A549 (cell line): ENCODE results near the gene GFER. TPM values are rescaled to one million over a fixed set of nuclear protein-coding genes. Genes with fewer than 3 reads are reported as not detected.
"Not testable (repeated sequence)": the region's sequence is repeated elsewhere in the genome, so short reads cannot be mapped to it uniquely, and the experiment has no call there.

Experiments used
- ATAC-seq, 2 experiments: fragments of 200-7000 bp in 1 of 2; fragments of >200 bp in 1 of 2; cut with Nextera tagmentation in 1 of 2; cut with Tn5 transposase in 1 of 2; 3 replicates each; pipeline versions ENCODE4 v1.8.0 to v1.9.1; 2018 to 2020; ENCODE audit warnings: mild to moderate bottlenecking in 1 of 2, moderate library complexity in 1 of 2
- CTCF ChIA-PET: fragments of 300-600 bp; sonication (Branson Sonifier 250); formaldehyde crosslinking; extraction: SDS; loops from one replicate; lab custom pipeline; 2021; ENCODE audit warnings: antibody characterized with exemption, inconsistent platforms; lab: Yijun Ruan, JAX
- POLR2A ChIA-PET: fragments of 350-600 bp; formaldehyde crosslinking; extraction: SDS; loops from one replicate; lab custom pipeline; 2021; ENCODE audit warnings: antibody characterized with exemption, inconsistent platforms; lab: Yijun Ruan, JAX
- DNase-seq, 2 experiments: peaks; one replicate each; pipeline versions ENCODE4 v3.0.0 to v3.0.0-alpha.2; 2011 to 2016; ENCODE audit warnings: low read depth in 1 of 2, low spot score in 1 of 2
- FAIRE-seq: peaks from 2 replicates; lab custom pipeline; 2011; peaks lifted over from hg19 to GRCh38; lab: Jason Lieb, UNC
- H3K27ac ChIP-seq, 2 experiments: fragments of >200 bp; sonication (Bioruptor Twin); formaldehyde crosslinking; 3 replicates each; pipeline ENCODE4 v1.5.1; 2016 to 2017
- H3K4me1 ChIP-seq: fragments of >200 bp; sonication (Bioruptor Twin); formaldehyde crosslinking; 3 replicates; pipeline ENCODE4 v1.6.1; 2016
- H3K4me2 ChIP-seq: fragments of >200 bp; sonication (Bioruptor Twin); formaldehyde crosslinking; 3 replicates; pipeline ENCODE4 v1.6.1; 2016
- H3K4me3 ChIP-seq: fragments of >200 bp; sonication (Bioruptor Twin); formaldehyde crosslinking; 3 replicates; pipeline ENCODE4 v1.5.1; 2016
- H3K9me3 ChIP-seq: fragments of >200 bp; sonication (Bioruptor Twin); formaldehyde crosslinking; 3 replicates; pipeline ENCODE4 v1.6.1; 2016
- CBX2 ChIP-seq: fragments of 200-600 bp; sonication (generic); IDR thresholded peaks from 2 replicates; pipeline ENCODE4 v1.6.1; 2016; ENCODE audit warnings: low read depth, mild to moderate bottlenecking, borderline replicate concordance
- CEBPB ChIP-seq, 2 experiments: fragments of >200 bp in 1 of 2; sonication (Bioruptor Twin) in 1 of 2; formaldehyde crosslinking in 1 of 2; IDR thresholded peaks; 2 replicates each; pipeline ENCODE4 v1.6.1; 2012 to 2016
- CHD4 ChIP-seq: fragments of 200-600 bp; sonication (generic); IDR thresholded peaks from 2 replicates; pipeline ENCODE4 v1.6.1; 2016; ENCODE audit warnings: antibody characterized with exemption, mild to moderate bottlenecking, borderline replicate concordance
- ESRRA ChIP-seq: fragments of 150-350 bp; IDR thresholded peaks from 2 replicates; pipeline ENCODE4 v1.6.1; 2014; ENCODE audit warnings: mild to moderate bottlenecking, low read length, borderline replicate concordance
- FOSB ChIP-seq: fragments of 250-450 bp; sonication (Bioruptor Pico); IDR thresholded peaks from 2 replicates; pipeline ENCODE4 v1.5.0; 2020; ENCODE audit warnings: mild to moderate bottlenecking, moderate library complexity
- HOXB13 ChIP-seq: fragments of 250-450 bp; sonication (Bioruptor Pico); IDR thresholded peaks from 2 replicates; pipeline ENCODE4 v1.5.0; 2020; ENCODE audit warnings: low read depth, mild to moderate bottlenecking, moderate library complexity
- MAFK ChIP-seq: fragments of 450-650 bp; IDR thresholded peaks from 2 replicates; pipeline ENCODE4 v1.6.1; 2014; ENCODE audit not compliant: partially characterized antibody
- NPAS2 ChIP-seq: fragments of 250-450 bp; sonication (Bioruptor Pico); IDR thresholded peaks from 2 replicates; pipeline ENCODE4 v1.8.0; 2022; ENCODE audit warnings: mild to moderate bottlenecking, moderate library complexity, borderline replicate concordance
- NR3C1 ChIP-seq: fragments of >200 bp; sonication (Bioruptor Twin); formaldehyde crosslinking; IDR thresholded peaks from 3 replicates; pipeline ENCODE4 v1.6.1; 2017
- POLR2A ChIP-seq: IDR thresholded peaks from 2 replicates; pipeline ENCODE4 v1.6.1; 2012; ENCODE audit warnings: mild to moderate bottlenecking, low read length
- RAD21 ChIP-seq, 2 experiments: fragments of >200 bp in 1 of 2; sonication (Bioruptor Twin) in 1 of 2; formaldehyde crosslinking in 1 of 2; IDR thresholded peaks in 1 of 2; conservative IDR thresholded peaks in 1 of 2; 2 replicates in 1 of 2; 3 replicates in 1 of 2; pipeline ENCODE4 v1.6.1; 2012 to 2018; ENCODE audit warnings: inconsistent platforms in 1 of 2
- RFX5 ChIP-seq: fragments of 450-650 bp; IDR thresholded peaks from 2 replicates; pipeline ENCODE4 v1.7.1; 2014; ENCODE audit warnings: antibody characterized with exemption, mild to moderate bottlenecking, moderate library complexity
- SREBF2 ChIP-seq: fragments of 450-650 bp; IDR thresholded peaks from 2 replicates; pipeline ENCODE4 v1.6.1; 2014; ENCODE audit warnings: mild to moderate bottlenecking, moderate library complexity
- TP53 ChIP-seq: fragments of 250-450 bp; sonication (Bioruptor Pico); IDR thresholded peaks from 2 replicates; pipeline ENCODE4 v1.5.0; 2021; ENCODE audit warnings: mild to moderate bottlenecking, moderate library complexity
- ZSCAN20 ChIP-seq: fragments of 250-450 bp; sonication (Bioruptor Pico); IDR thresholded peaks from 2 replicates; pipeline ENCODE4 v1.8.0; 2022; ENCODE audit warnings: mild to moderate bottlenecking, moderate library complexity
- WGBS: methylation state at CpG from one replicate; pipeline ENCODE4 v1.1.6; 2017; ENCODE audit errors: missing lambda C conversion rate; 5-methylcytosine and 5-hydroxymethylcytosine counted together
- polyA plus RNA-seq, 4 experiments: library from polyadenylated mRNA; depleted of rRNA in 3 of 4; stranded (reverse); fragments of >200 nt; fragmentation: RNase III in 1 of 4; extraction: RNeasy Plus Mini Kit Qiagen cat#74134 plus additional on column Dnase treatment in 1 of 4; gene quantifications; 2 replicates in 3 of 4; 3 replicates in 1 of 4; pipeline ENCODE4 v1.2.3, GENCODE V29; 2011 to 2017
- TF ChIP-seq, protein P1 (sequence below): fragments of 200-600 bp; sonication (generic); IDR thresholded peaks from 2 replicates; pipeline ENCODE4 v1.6.1; 2016; ENCODE audit warnings: antibody characterized with exemption, mild to moderate bottlenecking, moderate library complexity
- TF ChIP-seq, protein P2 (sequence below): fragments of >200 bp; sonication (Bioruptor Twin); formaldehyde crosslinking; IDR thresholded peaks from 3 replicates; pipeline ENCODE4 v1.5.1; 2016
- TF ChIP-seq, protein P3 (sequence below): fragments of 150-350 bp; IDR thresholded peaks from 2 replicates; pipeline ENCODE4 v1.6.1; 2014; ENCODE audit warnings: low read depth, mild to moderate bottlenecking, low read length
- TF ChIP-seq, protein P4 (sequence below): IDR thresholded peaks from 2 replicates; pipeline ENCODE4 v1.6.1; 2012

GFER gene
- polyA plus RNA-seq, 2 of the 4 experiments (the other 2 are of a cell fraction): 12.9 to 33.9 TPM

DNA sequence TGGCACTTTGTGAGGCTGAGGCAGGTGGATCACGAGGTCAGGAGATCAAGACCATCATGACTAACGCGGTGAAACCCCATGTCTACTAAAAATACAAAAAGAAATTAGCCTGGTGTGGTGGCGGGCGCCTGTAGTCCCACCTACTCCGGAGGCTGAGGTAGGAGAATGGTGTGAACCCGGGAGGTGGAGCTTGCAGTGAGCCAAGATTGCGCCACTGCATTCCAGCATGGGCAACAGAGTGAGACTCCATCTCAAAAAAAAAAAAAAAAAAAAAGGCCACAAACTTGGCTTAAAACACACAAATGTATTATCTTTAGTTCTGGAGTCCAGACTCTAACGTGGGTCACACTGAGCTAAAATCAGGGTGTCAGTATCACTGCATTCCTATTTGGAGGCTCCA lies 27.7 kb downstream of the GFER start:
- TF ChIP-seq CEBPB (IDR thresholded peaks at IDR 0.05): peak in 1 of 2 experiments; percentile 66; a peak in 2 of 4 replicates
- ChIA-PET POLR2A (interaction anchor here (1.0 kb wide), 1 partner anchor 143 kb away, joined by 11 read pairs; the partner anchor contains the start of gene TRAF7), CTCF (interaction anchor here (0.6 to 5.4 kb wide), 4 partner anchors 8 to 132 kb away, joined by 4 to 41 read pairs (median 28); no protein-coding TSS in a partner anchor)
- H3K4me3 ChIP-seq, ATAC-seq, FAIRE-seq, DNase-seq, H3K9me3 ChIP-seq, H3K4me2 ChIP-seq: not testable (repeated sequence)
- Histone ChIP-seq H3K27ac (peak overlapping the region in 1 of 2 experiments; percentile 55; a peak in 2 of 6 replicates), H3K4me1 (peaks cover 52% of the 10 kb centered on the region)
- WGBS: 81% methylated on average over 9 of the region's 9 CpGs

DNA sequence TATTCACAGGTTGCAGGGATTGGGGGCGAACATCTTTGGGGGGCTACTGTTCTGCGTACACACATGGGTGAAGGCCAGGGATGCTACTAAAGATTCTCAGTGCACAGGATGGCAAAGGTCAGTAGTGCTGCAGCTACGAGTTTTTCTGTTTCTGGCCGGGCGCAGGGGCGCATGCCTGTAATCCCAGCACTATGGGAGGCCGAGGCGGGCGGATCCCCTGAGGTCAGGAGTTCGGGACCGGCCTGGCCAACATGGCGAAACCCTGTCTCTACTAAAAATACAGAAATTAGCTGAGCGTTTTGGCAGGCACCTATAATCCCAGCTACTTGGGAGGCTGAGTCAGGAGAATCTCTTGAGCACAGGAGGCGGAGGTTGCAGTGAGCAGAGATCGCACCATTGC lies 29.5 kb downstream of the GFER start:
- no peak for FAIRE-seq
- POLR2A ChIA-PET: interaction anchor here (1.2 kb wide), 1 partner anchor 49 kb away, joined by 3 read pairs; the partner anchor contains the start of gene RPS2

DNA sequence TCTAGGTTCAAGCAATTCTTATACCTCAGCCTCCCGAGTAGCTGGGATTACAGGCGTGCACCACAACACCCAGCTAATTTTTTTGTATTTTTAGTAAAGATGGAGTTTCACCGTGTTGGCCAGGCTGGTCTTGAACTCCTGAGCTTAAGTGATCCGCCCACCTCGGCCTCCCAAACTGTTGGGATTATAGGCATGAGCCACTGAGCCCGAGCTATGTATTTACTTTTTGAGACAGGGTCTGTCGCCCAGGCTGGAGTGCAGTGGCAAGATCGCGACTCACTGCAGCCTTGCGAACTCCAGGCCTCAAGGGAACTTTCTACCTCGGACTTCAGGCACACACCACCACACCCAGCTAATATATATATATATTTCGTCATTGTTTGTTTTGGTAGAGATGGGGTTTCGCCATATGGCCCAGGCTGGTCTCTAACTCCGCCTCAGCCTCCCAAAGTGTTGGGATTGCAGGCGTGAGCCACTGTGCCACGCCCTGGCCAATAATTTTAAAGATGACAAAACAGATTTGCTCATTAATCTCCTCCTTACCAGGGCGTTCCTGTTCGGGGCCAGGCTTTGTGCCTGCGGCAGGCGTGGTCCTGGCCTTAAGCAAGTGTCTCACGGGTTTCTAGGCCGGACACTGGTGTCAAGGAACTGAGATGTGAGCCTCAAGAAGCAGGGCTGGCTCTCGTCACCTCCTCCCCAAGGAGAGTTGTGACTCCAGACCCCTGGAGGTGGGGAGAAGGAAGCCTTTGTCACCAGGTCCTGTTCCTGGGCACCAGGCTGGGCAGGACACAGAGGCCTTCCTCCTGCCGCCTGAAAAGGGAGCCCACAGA lies 31.3 kb downstream of the GFER start:
- ATAC-seq (peak; percentile 90 to 91), DNase-seq (peak in 1 of 2 experiments; percentile 98), FAIRE-seq (no peak)
- ChIA-PET CTCF (interaction anchor here (0.7 to 5.4 kb wide), 13 partner anchors 8 to 129 kb away, joined by 3 to 41 read pairs (median 5); partner anchors contain the start of gene NHERF2), POLR2A (interaction anchor here (0.8 to 2.3 kb wide), 4 partner anchors 32 to 140 kb away, joined by 4 to 9 read pairs (median 5); partner anchors contain the start of genes NTHL1, RPS2, TRAF7 and TSC2)
- Histone ChIP-seq H3K9me3 (no peaks in the 10 kb centered on the region), H3K4me1 (peaks cover 34% of the 10 kb centered on the region), H3K4me2 (peak overlapping the region; percentile 74), H3K4me3 (0 out of 3 replicates have a peak overlapping the region, but pooled peaks have one; percentile 8), H3K27ac (peak overlapping the region; percentile 93 to 94)
- 8% methylated on average over 23 of the region's 24 CpGs for WGBS
- TF ChIP-seq MAFK: peak; percentile 27
- TF ChIP-seq NR3C1: no peak
- TF ChIP-seq POLR2A: peak; percentile 38
- TF ChIP-seq, protein P1, sequence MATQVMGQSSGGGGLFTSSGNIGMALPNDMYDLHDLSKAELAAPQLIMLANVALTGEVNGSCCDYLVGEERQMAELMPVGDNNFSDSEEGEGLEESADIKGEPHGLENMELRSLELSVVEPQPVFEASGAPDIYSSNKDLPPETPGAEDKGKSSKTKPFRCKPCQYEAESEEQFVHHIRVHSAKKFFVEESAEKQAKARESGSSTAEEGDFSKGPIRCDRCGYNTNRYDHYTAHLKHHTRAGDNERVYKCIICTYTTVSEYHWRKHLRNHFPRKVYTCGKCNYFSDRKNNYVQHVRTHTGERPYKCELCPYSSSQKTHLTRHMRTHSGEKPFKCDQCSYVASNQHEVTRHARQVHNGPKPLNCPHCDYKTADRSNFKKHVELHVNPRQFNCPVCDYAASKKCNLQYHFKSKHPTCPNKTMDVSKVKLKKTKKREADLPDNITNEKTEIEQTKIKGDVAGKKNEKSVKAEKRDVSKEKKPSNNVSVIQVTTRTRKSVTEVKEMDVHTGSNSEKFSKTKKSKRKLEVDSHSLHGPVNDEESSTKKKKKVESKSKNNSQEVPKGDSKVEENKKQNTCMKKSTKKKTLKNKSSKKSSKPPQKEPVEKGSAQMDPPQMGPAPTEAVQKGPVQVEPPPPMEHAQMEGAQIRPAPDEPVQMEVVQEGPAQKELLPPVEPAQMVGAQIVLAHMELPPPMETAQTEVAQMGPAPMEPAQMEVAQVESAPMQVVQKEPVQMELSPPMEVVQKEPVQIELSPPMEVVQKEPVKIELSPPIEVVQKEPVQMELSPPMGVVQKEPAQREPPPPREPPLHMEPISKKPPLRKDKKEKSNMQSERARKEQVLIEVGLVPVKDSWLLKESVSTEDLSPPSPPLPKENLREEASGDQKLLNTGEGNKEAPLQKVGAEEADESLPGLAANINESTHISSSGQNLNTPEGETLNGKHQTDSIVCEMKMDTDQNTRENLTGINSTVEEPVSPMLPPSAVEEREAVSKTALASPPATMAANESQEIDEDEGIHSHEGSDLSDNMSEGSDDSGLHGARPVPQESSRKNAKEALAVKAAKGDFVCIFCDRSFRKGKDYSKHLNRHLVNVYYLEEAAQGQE: no peak
- no peak for TF ChIP-seq TP53 (CRISPR knock-in tag)
- no peak for TF ChIP-seq CBX2
- TF ChIP-seq RFX5: no peak
- no peak for TF ChIP-seq SREBF2
- TF ChIP-seq ZSCAN20 (CRISPR knock-in tag): no peak
- TF ChIP-seq, protein P2, sequence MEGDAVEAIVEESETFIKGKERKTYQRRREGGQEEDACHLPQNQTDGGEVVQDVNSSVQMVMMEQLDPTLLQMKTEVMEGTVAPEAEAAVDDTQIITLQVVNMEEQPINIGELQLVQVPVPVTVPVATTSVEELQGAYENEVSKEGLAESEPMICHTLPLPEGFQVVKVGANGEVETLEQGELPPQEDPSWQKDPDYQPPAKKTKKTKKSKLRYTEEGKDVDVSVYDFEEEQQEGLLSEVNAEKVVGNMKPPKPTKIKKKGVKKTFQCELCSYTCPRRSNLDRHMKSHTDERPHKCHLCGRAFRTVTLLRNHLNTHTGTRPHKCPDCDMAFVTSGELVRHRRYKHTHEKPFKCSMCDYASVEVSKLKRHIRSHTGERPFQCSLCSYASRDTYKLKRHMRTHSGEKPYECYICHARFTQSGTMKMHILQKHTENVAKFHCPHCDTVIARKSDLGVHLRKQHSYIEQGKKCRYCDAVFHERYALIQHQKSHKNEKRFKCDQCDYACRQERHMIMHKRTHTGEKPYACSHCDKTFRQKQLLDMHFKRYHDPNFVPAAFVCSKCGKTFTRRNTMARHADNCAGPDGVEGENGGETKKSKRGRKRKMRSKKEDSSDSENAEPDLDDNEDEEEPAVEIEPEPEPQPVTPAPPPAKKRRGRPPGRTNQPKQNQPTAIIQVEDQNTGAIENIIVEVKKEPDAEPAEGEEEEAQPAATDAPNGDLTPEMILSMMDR: no peak
- no peak for TF ChIP-seq NPAS2 (CRISPR knock-in tag)
- TF ChIP-seq, protein P3, sequence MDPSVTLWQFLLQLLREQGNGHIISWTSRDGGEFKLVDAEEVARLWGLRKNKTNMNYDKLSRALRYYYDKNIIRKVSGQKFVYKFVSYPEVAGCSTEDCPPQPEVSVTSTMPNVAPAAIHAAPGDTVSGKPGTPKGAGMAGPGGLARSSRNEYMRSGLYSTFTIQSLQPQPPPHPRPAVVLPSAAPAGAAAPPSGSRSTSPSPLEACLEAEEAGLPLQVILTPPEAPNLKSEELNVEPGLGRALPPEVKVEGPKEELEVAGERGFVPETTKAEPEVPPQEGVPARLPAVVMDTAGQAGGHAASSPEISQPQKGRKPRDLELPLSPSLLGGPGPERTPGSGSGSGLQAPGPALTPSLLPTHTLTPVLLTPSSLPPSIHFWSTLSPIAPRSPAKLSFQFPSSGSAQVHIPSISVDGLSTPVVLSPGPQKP: no peak
- no peak for TF ChIP-seq HOXB13 (CRISPR knock-in tag)

More for the DNA sequence above, 29.5 kb downstream of the GFER start:
- H3K4me2 ChIP-seq: no peak overlapping the region
- no peak for DNase-seq
- no peaks in the 10 kb centered on the region for H3K9me3 ChIP-seq
- H3K4me3 ChIP-seq: no peak overlapping the region
- no peak for ATAC-seq
- peak overlapping the region in 1 of 2 experiments; percentile 93; a peak in 3 of 6 replicates for H3K27ac ChIP-seq
- WGBS: 85% methylated on average over 15 of the region's 15 CpGs
- TF ChIP-seq ESRRA: no peak
- no peak for TF ChIP-seq FOSB (CRISPR knock-in tag)
- TF ChIP-seq CHD4: no peak
- TF ChIP-seq, protein P2: no peak
- no peak for TF ChIP-seq MAFK
- TF ChIP-seq, protein P4, sequence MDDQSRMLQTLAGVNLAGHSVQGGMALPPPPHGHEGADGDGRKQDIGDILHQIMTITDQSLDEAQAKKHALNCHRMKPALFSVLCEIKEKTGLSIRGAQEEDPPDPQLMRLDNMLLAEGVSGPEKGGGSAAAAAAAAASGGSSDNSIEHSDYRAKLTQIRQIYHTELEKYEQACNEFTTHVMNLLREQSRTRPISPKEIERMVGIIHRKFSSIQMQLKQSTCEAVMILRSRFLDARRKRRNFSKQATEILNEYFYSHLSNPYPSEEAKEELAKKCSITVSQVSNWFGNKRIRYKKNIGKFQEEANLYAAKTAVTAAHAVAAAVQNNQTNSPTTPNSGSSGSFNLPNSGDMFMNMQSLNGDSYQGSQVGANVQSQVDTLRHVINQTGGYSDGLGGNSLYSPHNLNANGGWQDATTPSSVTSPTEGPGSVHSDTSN: no peak
- no peak for TF ChIP-seq RAD21 (conservative IDR thresholded peaks at IDR 0.05 in 1 of 2, IDR thresholded peaks at IDR 0.05 in 1 of 2)
- CTCF ChIA-PET: interaction anchor here (1.1 to 5.4 kb wide), 7 partner anchors 9 to 139 kb away, joined by 3 to 41 read pairs (median 5); no protein-coding TSS in a partner anchor
- peaks cover 35% of the 10 kb centered on the region for H3K4me1 ChIP-seq
